Raji (cell line): ENCODE results near the gene PRAMEF1.
"Not testable (repeated sequence)": the region's sequence is repeated elsewhere in the genome, so short reads cannot be mapped to it uniquely, and the experiment has no call there.

ENCODE experiments used
- POLR2A ChIP-seq: IDR thresholded peaks from 2 replicates; pipeline ENCODE4 v1.6.1; 2011; ENCODE audit warnings: low read depth, low read length, control low read depth; ENCODE audit not compliant: insufficient read depth

PRAMEF1 gene

GRCh38 chr1:12769976-12770505 is 21.2 kb upstream of the PRAMEF1 start:
- TF ChIP-seq POLR2A: no peak

GRCh38 chr1:12770620-12771019 is 20.6 kb upstream of the PRAMEF1 start:
- TF ChIP-seq POLR2A: no peak

GRCh38 chr1:12771186-12771585 is 20.0 kb upstream of the PRAMEF1 start:
- no peak for TF ChIP-seq POLR2A

- no peak for TF ChIP-seq POLR2A
Observed at GRCh38 chr1:12772520-12772919, 18.7 kb upstream of the PRAMEF1 start.

GRCh38 chr1:12773438-12773837 is 17.8 kb upstream of the PRAMEF1 start, which contains the start of gene PRAMEF12:
PRAMEF12 (plus strand) TSS chr1:12773738; CDS start chr1:12774868, 1,130 bp downstream.
- TF ChIP-seq POLR2A: no peak

GRCh38 chr1:12774801-12775345 is 16.3 kb upstream of the PRAMEF1 start:
- TF ChIP-seq POLR2A: no peak

GRCh38 chr1:12775443-12775842 is 15.8 kb upstream of the PRAMEF1 start:
- no peak for TF ChIP-seq POLR2A

- TF ChIP-seq POLR2A: no peak
Observed at GRCh38 chr1:12776801-12777557, 14.2 kb upstream of the PRAMEF1 start.

- TF ChIP-seq POLR2A: no peak
Observed at GRCh38 chr1:12778061-12778460, 13.1 kb upstream of the PRAMEF1 start.

GRCh38 chr1:12778907-12779306 is 12.3 kb upstream of the PRAMEF1 start:
- TF ChIP-seq POLR2A: no peak

- no peak for TF ChIP-seq POLR2A
Observed at GRCh38 chr1:12798911-12799310, 7.7 kb downstream of the PRAMEF1 start.

- no peak for TF ChIP-seq POLR2A
Observed at GRCh38 chr1:12799730-12800129, 8.5 kb downstream of the PRAMEF1 start.

GRCh38 chr1:12809933-12810332 is 18.7 kb downstream of the PRAMEF1 start:
- no peak for TF ChIP-seq POLR2A

- TF ChIP-seq POLR2A: no peak
Observed at GRCh38 chr1:12810691-12811408, 19.7 kb downstream of the PRAMEF1 start.

GRCh38 chr1:12811409-12811784 is 20.2 kb downstream of the PRAMEF1 start:
- TF ChIP-seq POLR2A: no peak

- not testable (repeated sequence) for TF ChIP-seq POLR2A
Observed at GRCh38 chr1:12831310-12831709, 40.1 kb downstream of the PRAMEF1 start, which contains the start of gene PRAMEF11. PRAMEF11 (minus strand) TSS chr1:12831410; CDS start chr1:12828789, 2,621 bp downstream.
